ENCODE measurements around the gene DNAJB6. TPM values are rescaled to one million over a fixed set of nuclear protein-coding genes. Genes with fewer than 3 reads are reported as not detected.

Gene DNAJB6
- total and polyA plus RNA-seq, 2 of the 4 experiments (the other 2 are of a cell fraction), result 93.4 to 165 TPM

- ChIA-PET CTCF (interaction anchor here (0.6 kb wide), 1 partner anchor 396 kb away, joined by 5 read pairs; no protein-coding TSS in a partner anchor), POLR2A (ENCODE audit: unreplicated experiment) (no interaction called here)
- Histone ChIP-seq H4K8ac (ENCODE audit: low read depth in 2 of 2, low read length in 2 of 2) (no peak overlapping the region), H3K9me3 (ENCODE audit: control insufficient read depth, insufficient read depth, low read length) (no peaks in the 10 kb centered on the region), H2BK20ac (ENCODE audit: low read depth, low read length) (no peak overlapping the region), H2BK15ac (ENCODE audit: low read depth, low read length) (no peak overlapping the region), H2BK120ac (ENCODE audit: low read depth, low read length) (no peak overlapping the region), H3K27me3 (ENCODE audit: control insufficient read depth, insufficient read depth, low read length) (no peaks in the 10 kb centered on the region), H3K56ac (ENCODE audit: extremely low read depth, insufficient read depth, low read length) (no peak overlapping the region), H3K27ac (ENCODE audit: insufficient read depth, low read length) (no peak overlapping the region), H3K4me3 (ENCODE audit: insufficient read depth, low read depth, low read length) (no peak overlapping the region), H3K4me2 (ENCODE audit: low read depth, low read length) (peak overlapping the region; percentile 17; the same call in 1 of the 2 replicates), H3K4me1 (ENCODE audit: control insufficient read depth, insufficient read depth, low read length) (peaks cover 5% of the 10 kb centered on the region), H4K91ac (ENCODE audit: insufficient read depth, low read depth, low read length) (no peak overlapping the region), H3K79me1 (ENCODE audit: low read depth in 1 of 2, low read length in 2 of 2) (peaks cover 0 to 49% of the 10 kb centered on the region in 2 experiments; a peak in 2 of 4 replicates), H3K9me1 (ENCODE audit: insufficient read depth, low read length) (peaks cover 31% of the 10 kb centered on the region), H4K5ac (ENCODE audit: low read depth, low read length) (no peak overlapping the region), H3K4ac (ENCODE audit: low read depth, low read length) (no peak overlapping the region), H2AK9ac (replicated peaks; ENCODE audit: low read depth, low read length, poor library complexity) (no peak overlapping the region), H3K18ac (ENCODE audit: low read depth, low read length) (no peak overlapping the region), H2AK5ac (ENCODE audit: low read depth, low read length) (peak overlapping the region; percentile 34; the same call in 1 of the 2 replicates), H3K9ac (ENCODE audit: low read depth, low read length) (no peak overlapping the region), H3K23ac (ENCODE audit: low read depth, low read length) (no peak overlapping the region), H3K14ac (replicated peaks; ENCODE audit: low read depth, low read length) (no peak overlapping the region), H4K20me1 (ENCODE audit: insufficient read depth, low read length) (peaks cover 99% of the 10 kb centered on the region), H2AFZ (replicated peaks; ENCODE audit: low read length, poor library complexity) (no peak overlapping the region), H3K36me3 (ENCODE audit: control insufficient read depth, insufficient read depth, low read length) (peaks cover 1% of the 10 kb centered on the region; the same call in 1 of the 2 replicates), H2BK5ac (ENCODE audit: low read depth, low read length, poor library complexity, severe bottlenecking) (no peak overlapping the region)
- 37% methylated on average over 2 of the region's 11 CpGs; no CpG with 5 or more reads in 1 of the 2 experiments for WGBS, 2 experiments (ENCODE audit: extremely low coverage in 2 of 2, insufficient read length in 1 of 2)
- TF ChIP-seq CTCF (conservative IDR thresholded peaks at IDR 0.05; ENCODE audit: low read depth, low read length) (no peak), ELK1 (IDR thresholded peaks at IDR 0.05; ENCODE audit: borderline replicate concordance, low read depth, low read length) (no peak), SMC3 (IDR thresholded peaks at IDR 0.05; ENCODE audit: low read depth, low read length) (no peak), USF2 (IDR thresholded peaks at IDR 0.05; ENCODE audit: low read depth, low read length) (peak; percentile 87), MAFK (IDR thresholded peaks at IDR 0.05; ENCODE audit: low read depth, low read length) (no peak), RCOR1 (IDR thresholded peaks at IDR 0.05; ENCODE audit: insufficient replicate concordance, low read length) (no peak), FOS (IDR thresholded peaks at IDR 0.05; ENCODE audit: low read depth, low read length) (no peak), MXI1 (IDR thresholded peaks at IDR 0.05; ENCODE audit: borderline replicate concordance, low read depth, low read length) (no peak), CEBPB (IDR thresholded peaks at IDR 0.05; ENCODE audit: low read depth, low read length) (no peak), BHLHE40 (IDR thresholded peaks at IDR 0.05; ENCODE audit: low read depth, low read length) (peak; percentile 90)
- in situ Hi-C loops (cut with MboI; ENCODE audit: low sequenced_read_pairs), result no loop called here
- intact Hi-C loops (cut with micrococcal nuclease), result no loop called here
- dilution Hi-C loops (cut with HindIII; ENCODE audit: low sequenced_read_pairs, unreplicated experiment), result no loop called here
- ATAC-seq (ENCODE audit: low read depth) (peak; percentile 50), DNase-seq (peak; percentile 85)
- no TSS peak for BruUV-seq (replicated peaks)
These were observed 10.6 kb downstream of the DNAJB6 start for GRCh38 chr7:157347217-157347904.

Data from IMR-90 (cell line).